Transverse colon (tissue), 3 donors: ENCODE data around the gene SRMS.

ENCODE experiments used
- CTCF ChIP-seq, 5 experiments: fragments of 200-600 bp in 3 of 5; fragments of 450-650 bp in 2 of 5; sonication (generic) in 3 of 5; IDR thresholded peaks; 1 replicate in 2 of 5; 2 replicates in 3 of 5; pipeline ENCODE4 v1.5.1; 2016 to 2017; ENCODE audit warnings: antibody characterized with exemption in 5 of 5, inconsistent platforms in 3 of 5, mild to moderate bottlenecking in 2 of 5, moderate library complexity in 1 of 5
- EP300 ChIP-seq: sonication (generic); formaldehyde crosslinking; IDR thresholded peaks from one replicate; pipeline ENCODE4 v1.6.1; 2017; ENCODE audit warnings: antibody characterized with exemption, low read depth
- POLR2A ChIP-seq: fragments of 450-650 bp; IDR thresholded peaks from one replicate; pipeline ENCODE4 v1.6.1; 2016; ENCODE audit warnings: antibody characterized with exemption, mild to moderate bottlenecking, moderate library complexity

DNA sequence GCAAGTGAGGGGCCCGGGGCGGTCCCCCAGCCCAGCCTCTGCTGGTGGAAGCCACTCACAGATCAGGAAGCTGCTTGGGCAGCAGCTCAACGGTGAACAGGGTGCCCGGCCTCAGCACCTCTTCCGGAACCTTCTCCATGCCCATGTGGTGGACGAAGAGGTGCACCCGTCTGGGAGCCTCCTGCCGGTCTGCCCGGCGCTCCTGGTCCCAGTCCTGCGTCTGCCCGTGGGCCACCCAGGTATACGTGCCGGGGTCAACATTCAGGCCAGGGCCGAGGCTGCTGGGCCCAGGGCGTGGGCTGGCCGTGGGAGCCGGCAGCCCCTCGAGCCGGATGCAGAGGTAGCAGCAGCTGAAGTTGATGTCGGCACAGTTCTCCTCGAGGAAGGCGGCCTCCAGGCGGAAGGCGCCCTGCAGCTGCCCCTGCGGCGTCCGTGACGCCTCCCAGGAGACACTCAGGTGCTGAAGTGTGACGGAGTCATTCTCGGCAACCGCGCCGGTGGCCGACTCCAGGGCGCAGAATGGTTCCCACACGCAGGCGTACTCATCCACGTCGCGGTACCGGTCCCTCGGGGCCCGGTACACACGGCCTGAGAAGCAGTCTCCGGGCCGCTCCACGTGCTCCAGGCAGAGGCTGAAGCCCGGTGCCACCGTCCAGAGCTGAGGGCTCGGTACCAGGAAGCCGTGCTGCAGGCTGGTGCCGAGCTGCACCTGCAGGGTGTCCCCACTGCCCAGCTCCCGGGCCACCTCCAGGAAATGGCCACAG is 15.1 kb upstream of the SRMS start:
- TF ChIP-seq CTCF (IDR thresholded peaks at IDR 0.05): no peak
- TF ChIP-seq EP300: no peak
- TF ChIP-seq POLR2A: no peak
